H1 (cell line): Measurements from ENCODE around the gene FNDC3A.

ENCODE experiments used
- ASH2L ChIP-seq: fragments of 200-600, 300-600 bp; sonication (generic); IDR thresholded peaks from one replicate; pipeline ENCODE4 v1.7.1; 2017; ENCODE audit warnings: low read length
- CBX5 ChIP-seq: fragments of 300-800, 300-1000 bp; sonication (generic); IDR thresholded peaks from 2 replicates; pipeline ENCODE4 v1.7.1; 2016; ENCODE audit warnings: antibody characterized with exemption, low read length, low read depth
- CBX8 ChIP-seq: fragments of 300-800, 300-1000 bp; sonication (generic); IDR thresholded peaks from 2 replicates; pipeline ENCODE4 v1.7.1; 2016; ENCODE audit warnings: low read depth, low read length, borderline replicate concordance
- CREB1 ChIP-seq: IDR thresholded peaks from 2 replicates; pipeline ENCODE4 v1.6.1; 2012; ENCODE audit warnings: inconsistent platforms
- E2F6 ChIP-seq: IDR thresholded peaks from 2 replicates; pipeline ENCODE4 v1.6.1; 2012; ENCODE audit warnings: inconsistent platforms
- EP300 ChIP-seq, 2 experiments: IDR thresholded peaks; 1 replicate in 1 of 2; 2 replicates in 1 of 2; pipeline ENCODE4 v1.6.1; 2011 to 2012; ENCODE audit warnings: low read depth in 2 of 2, low read length in 2 of 2, mild to moderate bottlenecking in 2 of 2, borderline replicate concordance in 1 of 2, inconsistent platforms in 1 of 2, moderate library complexity in 1 of 2
- EZH2 ChIP-seq: fragments of 200-600 bp; sonication (generic); IDR thresholded peaks from 2 replicates; pipeline ENCODE4 v1.7.1; 2012; ENCODE audit warnings: low read depth, mild to moderate bottlenecking, moderate library complexity, low read length, inconsistent platforms; ENCODE audit not compliant: severe bottlenecking
- GTF2F1 ChIP-seq: IDR thresholded peaks from 2 replicates; pipeline ENCODE4 v1.6.1; 2012; ENCODE audit warnings: low read depth, low read length, improper control_type of control experiment, borderline replicate concordance
- HDAC2 ChIP-seq, 2 experiments: fragments of 300-600 bp in 1 of 2; sonication (generic) in 1 of 2; IDR thresholded peaks; 2 replicates each; pipeline ENCODE4 v1.6.1; 2011 to 2012; ENCODE audit warnings: low read depth in 2 of 2, low read length in 2 of 2, mild to moderate bottlenecking in 2 of 2, moderate library complexity in 2 of 2, borderline replicate concordance in 1 of 2, inconsistent platforms in 1 of 2
- JUN ChIP-seq: IDR thresholded peaks from 2 replicates; pipeline ENCODE4 v1.6.1; 2011; ENCODE audit warnings: low read depth, mild to moderate bottlenecking, improper control_type of control experiment, low read length
- JUND ChIP-seq: IDR thresholded peaks from 2 replicates; pipeline ENCODE4 v1.6.1; 2011; ENCODE audit warnings: mild to moderate bottlenecking, improper control_type of control experiment, low read length
- POLR2AphosphoS5 ChIP-seq: IDR thresholded peaks from 2 replicates; pipeline ENCODE4 v1.6.1; 2011; ENCODE audit warnings: low read depth, low read length
- SP2 ChIP-seq: IDR thresholded peaks from 2 replicates; pipeline ENCODE4 v1.6.1; 2012; ENCODE audit warnings: mild to moderate bottlenecking, low read length, inconsistent platforms
- TF ChIP-seq, protein P1 (sequence below), 3 experiments: IDR thresholded peaks; 1 replicate in 2 of 3; 2 replicates in 1 of 3; pipeline versions ENCODE4 v1.5.1 to v1.6.1; 2011; ENCODE audit warnings: low read length in 3 of 3, mild to moderate bottlenecking in 3 of 3, inconsistent platforms in 2 of 3, low read depth in 1 of 3, moderate library complexity in 1 of 3; ENCODE audit not compliant: insufficient read depth in 1 of 3; ENCODE audit errors: control extremely low read depth in 1 of 3

GRCh38 chr13:48962281-48962680 is 13.4 kb upstream of the FNDC3A start:
- TF ChIP-seq, protein P1, sequence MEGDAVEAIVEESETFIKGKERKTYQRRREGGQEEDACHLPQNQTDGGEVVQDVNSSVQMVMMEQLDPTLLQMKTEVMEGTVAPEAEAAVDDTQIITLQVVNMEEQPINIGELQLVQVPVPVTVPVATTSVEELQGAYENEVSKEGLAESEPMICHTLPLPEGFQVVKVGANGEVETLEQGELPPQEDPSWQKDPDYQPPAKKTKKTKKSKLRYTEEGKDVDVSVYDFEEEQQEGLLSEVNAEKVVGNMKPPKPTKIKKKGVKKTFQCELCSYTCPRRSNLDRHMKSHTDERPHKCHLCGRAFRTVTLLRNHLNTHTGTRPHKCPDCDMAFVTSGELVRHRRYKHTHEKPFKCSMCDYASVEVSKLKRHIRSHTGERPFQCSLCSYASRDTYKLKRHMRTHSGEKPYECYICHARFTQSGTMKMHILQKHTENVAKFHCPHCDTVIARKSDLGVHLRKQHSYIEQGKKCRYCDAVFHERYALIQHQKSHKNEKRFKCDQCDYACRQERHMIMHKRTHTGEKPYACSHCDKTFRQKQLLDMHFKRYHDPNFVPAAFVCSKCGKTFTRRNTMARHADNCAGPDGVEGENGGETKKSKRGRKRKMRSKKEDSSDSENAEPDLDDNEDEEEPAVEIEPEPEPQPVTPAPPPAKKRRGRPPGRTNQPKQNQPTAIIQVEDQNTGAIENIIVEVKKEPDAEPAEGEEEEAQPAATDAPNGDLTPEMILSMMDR (IDR thresholded peaks at IDR 0.05; ENCODE audit: control extremely low read depth in 1 of 3, insufficient read depth in 1 of 3, low read depth in 1 of 3, low read length in 3 of 3), result no peak
- TF ChIP-seq POLR2AphosphoS5, result no peak
- TF ChIP-seq SP2, result no peak
- TF ChIP-seq CBX5, result no peak
- TF ChIP-seq EZH2, result no peak
- TF ChIP-seq CREB1, result no peak
- TF ChIP-seq ASH2L, result no peak
- TF ChIP-seq CBX8, result no peak
- TF ChIP-seq E2F6, result no peak
- no peak for TF ChIP-seq GTF2F1
- no peak for TF ChIP-seq EP300 (IDR thresholded peaks at IDR 0.05; ENCODE audit: borderline replicate concordance in 1 of 2, low read depth in 2 of 2, low read length in 2 of 2)
- no peak for TF ChIP-seq HDAC2 (IDR thresholded peaks at IDR 0.05; ENCODE audit: borderline replicate concordance in 1 of 2, low read depth in 2 of 2, low read length in 2 of 2)
- TF ChIP-seq JUN, result no peak
- no peak for TF ChIP-seq JUND
